ENCODE results near the gene INO80E.
A peak's percentile ranks its signal among the peaks of the same experiment; 100 is the strongest.

The INO80E gene

DNA sequence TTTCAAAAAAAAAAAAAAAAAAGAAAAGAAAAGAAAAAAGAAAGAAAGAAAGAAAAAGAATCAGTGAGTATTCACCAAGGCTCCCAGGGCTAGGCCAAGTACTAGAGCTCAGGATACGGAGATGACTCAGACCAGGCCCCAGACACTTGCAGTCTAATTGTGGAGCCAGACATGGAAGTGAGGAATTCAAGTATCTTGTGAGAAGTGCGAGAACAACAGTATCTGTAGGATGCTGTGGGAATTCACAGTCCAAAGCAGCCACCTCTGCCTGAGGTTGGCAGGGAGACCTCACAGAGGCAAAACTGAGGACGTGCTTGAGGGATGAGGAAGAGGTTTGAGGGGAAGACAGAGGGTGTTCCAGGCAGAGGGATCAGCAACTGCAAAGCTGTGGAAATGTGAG, 55.5 kb downstream of the INO80E start:
- ATAC-seq: peak; percentile 62

DNA sequence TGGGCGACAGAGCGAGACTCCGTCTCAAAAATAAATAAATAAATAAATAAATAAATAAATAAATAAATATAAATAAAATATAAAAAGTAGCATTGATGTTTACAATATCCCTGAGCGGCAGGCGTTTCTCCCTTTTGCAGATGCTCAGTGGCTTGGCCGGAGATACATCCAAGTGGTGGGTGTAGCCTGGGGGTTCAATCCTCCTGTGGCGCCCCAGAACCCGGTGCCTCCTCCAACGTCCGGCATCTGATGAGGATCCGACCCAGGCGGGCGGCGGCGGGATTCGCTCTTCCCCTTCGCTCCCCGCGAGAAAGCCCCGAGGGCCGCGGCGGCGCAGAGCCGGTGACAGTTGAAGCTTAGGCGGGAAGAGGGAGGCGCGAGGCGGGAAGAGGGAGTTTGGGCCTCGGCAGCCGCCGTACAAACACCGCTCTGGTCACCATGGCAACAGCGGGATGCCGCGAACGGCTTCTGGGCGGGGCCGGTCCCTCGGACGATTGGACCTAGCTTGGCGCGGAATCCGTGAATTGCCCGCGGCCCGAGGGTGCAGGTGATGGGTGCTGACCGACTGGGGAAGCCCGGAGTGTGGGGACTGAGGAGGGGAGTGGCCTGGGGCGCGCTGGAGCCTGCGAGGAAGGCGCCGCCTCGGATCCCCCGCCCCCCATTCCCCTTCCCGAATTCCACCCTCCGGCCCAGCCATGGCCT, 56.8 kb downstream of the INO80E start:
- peak; percentile 82 for ATAC-seq
- TF ChIP-seq RARB (CRISPR knock-in tag; IDR thresholded peaks at IDR 0.05) (no peak), ZFP3 (CRISPR knock-in tag; IDR thresholded peaks at IDR 0.05) (0 out of 2 replicates have a peak, but pooled peaks have one; percentile 34), ARNTL (CRISPR knock-in tag; IDR thresholded peaks at IDR 0.05; ENCODE audit: borderline replicate concordance, low read depth) (no peak), ZNF70 (CRISPR knock-in tag; IDR thresholded peaks at IDR 0.05) (0 out of 2 replicates have a peak, but pooled peaks have one; percentile 15), ZFP30 (CRISPR knock-in tag; IDR thresholded peaks at IDR 0.05) (no peak), GLIS3 (CRISPR knock-in tag; IDR thresholded peaks at IDR 0.05) (no peak), SNAI2 (CRISPR knock-in tag; IDR thresholded peaks at IDR 0.05) (no peak), PPARA (CRISPR knock-in tag; IDR thresholded peaks at IDR 0.05; ENCODE audit: borderline replicate concordance) (no peak), ISL1 (CRISPR knock-in tag; IDR thresholded peaks at IDR 0.05) (no peak), ZNF565 (CRISPR knock-in tag; conservative IDR thresholded peaks at IDR 0.05; ENCODE audit: low read depth) (no peak), BACH2 (CRISPR knock-in tag; IDR thresholded peaks at IDR 0.05; ENCODE audit: borderline replicate concordance) (no peak), TCF4 (CRISPR knock-in tag; IDR thresholded peaks at IDR 0.05; ENCODE audit: borderline replicate concordance) (no peak), ESRRG (CRISPR knock-in tag; IDR thresholded peaks at IDR 0.05) (no peak)
- TF ChIP-seq, protein P1, sequence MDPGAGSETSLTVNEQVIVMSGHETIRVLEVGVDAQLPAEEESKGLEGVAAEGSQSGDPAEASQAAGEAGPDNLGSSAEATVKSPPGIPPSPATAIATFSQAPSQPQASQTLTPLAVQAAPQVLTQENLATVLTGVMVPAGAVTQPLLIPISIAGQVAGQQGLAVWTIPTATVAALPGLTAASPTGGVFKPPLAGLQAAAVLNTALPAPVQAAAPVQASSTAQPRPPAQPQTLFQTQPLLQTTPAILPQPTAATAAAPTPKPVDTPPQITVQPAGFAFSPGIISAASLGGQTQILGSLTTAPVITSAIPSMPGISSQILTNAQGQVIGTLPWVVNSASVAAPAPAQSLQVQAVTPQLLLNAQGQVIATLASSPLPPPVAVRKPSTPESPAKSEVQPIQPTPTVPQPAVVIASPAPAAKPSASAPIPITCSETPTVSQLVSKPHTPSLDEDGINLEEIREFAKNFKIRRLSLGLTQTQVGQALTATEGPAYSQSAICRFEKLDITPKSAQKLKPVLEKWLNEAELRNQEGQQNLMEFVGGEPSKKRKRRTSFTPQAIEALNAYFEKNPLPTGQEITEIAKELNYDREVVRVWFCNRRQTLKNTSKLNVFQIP (CRISPR knock-in tag; IDR thresholded peaks at IDR 0.05; ENCODE audit: borderline replicate concordance, low read depth): no peak
- TF ChIP-seq, protein P2, sequence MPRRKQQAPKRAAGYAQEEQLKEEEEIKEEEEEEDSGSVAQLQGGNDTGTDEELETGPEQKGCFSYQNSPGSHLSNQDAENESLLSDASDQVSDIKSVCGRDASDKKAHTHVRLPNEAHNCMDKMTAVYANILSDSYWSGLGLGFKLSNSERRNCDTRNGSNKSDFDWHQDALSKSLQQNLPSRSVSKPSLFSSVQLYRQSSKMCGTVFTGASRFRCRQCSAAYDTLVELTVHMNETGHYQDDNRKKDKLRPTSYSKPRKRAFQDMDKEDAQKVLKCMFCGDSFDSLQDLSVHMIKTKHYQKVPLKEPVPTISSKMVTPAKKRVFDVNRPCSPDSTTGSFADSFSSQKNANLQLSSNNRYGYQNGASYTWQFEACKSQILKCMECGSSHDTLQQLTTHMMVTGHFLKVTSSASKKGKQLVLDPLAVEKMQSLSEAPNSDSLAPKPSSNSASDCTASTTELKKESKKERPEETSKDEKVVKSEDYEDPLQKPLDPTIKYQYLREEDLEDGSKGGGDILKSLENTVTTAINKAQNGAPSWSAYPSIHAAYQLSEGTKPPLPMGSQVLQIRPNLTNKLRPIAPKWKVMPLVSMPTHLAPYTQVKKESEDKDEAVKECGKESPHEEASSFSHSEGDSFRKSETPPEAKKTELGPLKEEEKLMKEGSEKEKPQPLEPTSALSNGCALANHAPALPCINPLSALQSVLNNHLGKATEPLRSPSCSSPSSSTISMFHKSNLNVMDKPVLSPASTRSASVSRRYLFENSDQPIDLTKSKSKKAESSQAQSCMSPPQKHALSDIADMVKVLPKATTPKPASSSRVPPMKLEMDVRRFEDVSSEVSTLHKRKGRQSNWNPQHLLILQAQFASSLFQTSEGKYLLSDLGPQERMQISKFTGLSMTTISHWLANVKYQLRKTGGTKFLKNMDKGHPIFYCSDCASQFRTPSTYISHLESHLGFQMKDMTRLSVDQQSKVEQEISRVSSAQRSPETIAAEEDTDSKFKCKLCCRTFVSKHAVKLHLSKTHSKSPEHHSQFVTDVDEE (CRISPR knock-in tag; IDR thresholded peaks at IDR 0.05): 0 out of 2 replicates have a peak, but pooled peaks have one; percentile 52

More for the DNA sequence above, 55.5 kb downstream of the INO80E start:
- TF ChIP-seq TCF4 (CRISPR knock-in tag; IDR thresholded peaks at IDR 0.05; ENCODE audit: borderline replicate concordance) (no peak), ZFP3 (CRISPR knock-in tag; IDR thresholded peaks at IDR 0.05) (no peak), CSDC2 (CRISPR knock-in tag; IDR thresholded peaks at IDR 0.05) (no peak), ARNTL (CRISPR knock-in tag; IDR thresholded peaks at IDR 0.05; ENCODE audit: borderline replicate concordance, low read depth) (no peak), BACH2 (CRISPR knock-in tag; IDR thresholded peaks at IDR 0.05; ENCODE audit: borderline replicate concordance) (no peak)

DNA sequence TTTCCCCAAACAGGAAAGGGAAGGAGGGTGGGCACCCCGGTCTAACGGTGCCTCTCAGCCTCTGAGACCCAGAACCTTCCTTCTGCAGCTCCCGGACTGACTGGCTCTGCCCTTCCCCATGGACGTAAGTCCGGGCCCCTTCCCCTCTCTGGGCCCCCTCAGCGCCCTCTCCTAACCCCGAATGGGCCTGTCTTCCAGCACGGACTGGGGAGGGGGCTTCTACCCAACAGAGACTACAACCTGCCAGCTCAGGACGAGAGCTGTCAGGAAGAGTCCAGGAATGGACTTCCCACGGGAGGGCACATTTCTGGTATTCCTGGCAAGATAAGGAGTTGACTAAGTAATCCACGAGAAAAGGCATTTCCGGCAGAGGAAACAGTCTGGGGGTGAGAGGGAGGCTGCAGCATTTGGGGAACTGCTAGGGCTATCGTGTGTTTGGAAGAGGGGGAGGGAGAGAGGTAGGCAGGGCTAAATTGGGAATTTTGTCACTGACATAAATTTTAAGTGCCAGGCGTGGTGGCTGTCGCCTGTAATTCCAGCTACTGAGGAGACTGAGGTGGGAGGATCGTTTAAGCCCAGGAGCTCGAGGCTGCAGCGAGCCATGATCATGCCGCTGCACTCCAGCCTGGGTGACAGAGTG, 57.5 kb downstream of the INO80E start:
- no peak for TF ChIP-seq SNAI2 (CRISPR knock-in tag; IDR thresholded peaks at IDR 0.05)
- peak; percentile 64 for ATAC-seq

DNA sequence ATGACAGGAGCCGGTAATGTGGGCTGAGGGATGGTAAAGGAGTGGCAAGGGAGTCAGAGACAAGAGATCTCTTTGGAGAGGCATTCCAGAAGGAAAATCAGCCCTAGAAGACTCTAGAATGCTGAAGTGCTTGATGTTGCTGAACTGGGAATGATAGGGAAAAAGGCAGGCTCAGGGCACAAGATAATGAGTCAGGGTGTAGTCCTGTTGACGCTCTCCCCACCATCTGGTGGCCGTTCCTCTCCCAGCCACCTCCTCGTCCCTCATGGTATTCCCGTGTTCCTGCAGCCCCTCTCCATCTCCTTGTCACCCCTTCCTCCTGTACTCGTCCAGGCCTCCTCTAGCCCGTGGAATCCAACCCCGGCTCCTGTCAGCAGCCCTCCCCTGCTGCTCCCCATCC, 58.4 kb downstream of the INO80E start:
- ATAC-seq: no peak
- TF ChIP-seq, protein P2 (CRISPR knock-in tag; IDR thresholded peaks at IDR 0.05): no peak
- TF ChIP-seq OSR1 (CRISPR knock-in tag; IDR thresholded peaks at IDR 0.05) (no peak), ISL1 (CRISPR knock-in tag; IDR thresholded peaks at IDR 0.05) (no peak), ARNTL (CRISPR knock-in tag; IDR thresholded peaks at IDR 0.05; ENCODE audit: borderline replicate concordance, low read depth) (no peak), ESRRG (CRISPR knock-in tag; IDR thresholded peaks at IDR 0.05) (no peak), ZFP3 (CRISPR knock-in tag; IDR thresholded peaks at IDR 0.05) (no peak), TCF4 (CRISPR knock-in tag; IDR thresholded peaks at IDR 0.05; ENCODE audit: borderline replicate concordance) (no peak), ZNF70 (CRISPR knock-in tag; IDR thresholded peaks at IDR 0.05) (no peak), TOX (CRISPR knock-in tag; IDR thresholded peaks at IDR 0.05; ENCODE audit: borderline replicate concordance) (no peak), ZNF565 (CRISPR knock-in tag; conservative IDR thresholded peaks at IDR 0.05; ENCODE audit: low read depth) (no peak), BACH2 (CRISPR knock-in tag; IDR thresholded peaks at IDR 0.05; ENCODE audit: borderline replicate concordance) (no peak), ZFP30 (CRISPR knock-in tag; IDR thresholded peaks at IDR 0.05) (no peak), PPARA (CRISPR knock-in tag; IDR thresholded peaks at IDR 0.05; ENCODE audit: borderline replicate concordance) (no peak)
- TF ChIP-seq, protein P3, sequence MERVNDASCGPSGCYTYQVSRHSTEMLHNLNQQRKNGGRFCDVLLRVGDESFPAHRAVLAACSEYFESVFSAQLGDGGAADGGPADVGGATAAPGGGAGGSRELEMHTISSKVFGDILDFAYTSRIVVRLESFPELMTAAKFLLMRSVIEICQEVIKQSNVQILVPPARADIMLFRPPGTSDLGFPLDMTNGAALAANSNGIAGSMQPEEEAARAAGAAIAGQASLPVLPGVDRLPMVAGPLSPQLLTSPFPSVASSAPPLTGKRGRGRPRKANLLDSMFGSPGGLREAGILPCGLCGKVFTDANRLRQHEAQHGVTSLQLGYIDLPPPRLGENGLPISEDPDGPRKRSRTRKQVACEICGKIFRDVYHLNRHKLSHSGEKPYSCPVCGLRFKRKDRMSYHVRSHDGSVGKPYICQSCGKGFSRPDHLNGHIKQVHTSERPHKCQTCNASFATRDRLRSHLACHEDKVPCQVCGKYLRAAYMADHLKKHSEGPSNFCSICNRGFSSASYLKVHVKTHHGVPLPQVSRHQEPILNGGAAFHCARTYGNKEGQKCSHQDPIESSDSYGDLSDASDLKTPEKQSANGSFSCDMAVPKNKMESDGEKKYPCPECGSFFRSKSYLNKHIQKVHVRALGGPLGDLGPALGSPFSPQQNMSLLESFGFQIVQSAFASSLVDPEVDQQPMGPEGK (CRISPR knock-in tag; IDR thresholded peaks at IDR 0.05; ENCODE audit: borderline replicate concordance): no peak
- TF ChIP-seq, protein P4, sequence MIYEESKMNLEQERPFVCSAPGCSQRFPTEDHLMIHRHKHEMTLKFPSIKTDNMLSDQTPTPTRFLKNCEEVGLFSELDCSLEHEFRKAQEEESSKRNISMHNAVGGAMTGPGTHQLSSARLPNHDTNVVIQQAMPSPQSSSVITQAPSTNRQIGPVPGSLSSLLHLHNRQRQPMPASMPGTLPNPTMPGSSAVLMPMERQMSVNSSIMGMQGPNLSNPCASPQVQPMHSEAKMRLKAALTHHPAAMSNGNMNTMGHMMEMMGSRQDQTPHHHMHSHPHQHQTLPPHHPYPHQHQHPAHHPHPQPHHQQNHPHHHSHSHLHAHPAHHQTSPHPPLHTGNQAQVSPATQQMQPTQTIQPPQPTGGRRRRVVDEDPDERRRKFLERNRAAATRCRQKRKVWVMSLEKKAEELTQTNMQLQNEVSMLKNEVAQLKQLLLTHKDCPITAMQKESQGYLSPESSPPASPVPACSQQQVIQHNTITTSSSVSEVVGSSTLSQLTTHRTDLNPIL (CRISPR knock-in tag; IDR thresholded peaks at IDR 0.05; ENCODE audit: low read depth): no peak
- TF ChIP-seq, protein P1 (CRISPR knock-in tag; IDR thresholded peaks at IDR 0.05; ENCODE audit: borderline replicate concordance, low read depth): no peak
